IMR-90 (cell line): ENCODE measurements around the gene KRTCAP2. TPM values are rescaled to one million over a fixed set of nuclear protein-coding genes. Genes with fewer than 3 reads are reported as not detected.
A peak's percentile ranks its signal among the peaks of the same experiment; 100 is the strongest.

Source experiments
- ATAC-seq: fragments of 200-7000 bp; cut with Tn5 transposase; 2 replicates; pipeline ENCODE4 v1.9.1; 2020; ENCODE audit warnings: low read depth, mild to moderate bottlenecking, moderate library complexity
- BruUV-seq: library from RNA; stranded (reverse); fragments of 400-500 nt; replicated peaks from 2 replicates; lab custom pipeline; 2021; lab: Mats Ljungman, UMichigan
- CTCF ChIA-PET: fragments of 300-600 bp; formaldehyde crosslinking; extraction: SDS; loops from one replicate; lab custom pipeline; 2021; ENCODE audit warnings: antibody characterized with exemption; lab: Yijun Ruan, JAX
- POLR2A ChIA-PET: fragments of 300-600 bp; sonication (Branson Sonifier 250); formaldehyde crosslinking; loops from one replicate; lab custom pipeline; 2022; ENCODE audit warnings: antibody characterized with exemption; ENCODE audit not compliant: unreplicated experiment; lab: Charles Lee
- DNase-seq: peaks from one replicate; pipeline ENCODE4 v3.0.0; 2013
- H2AFZ ChIP-seq: replicated peaks from 2 replicates; pipeline ENCODE3; 2013; ENCODE audit warnings: low read length, mild to moderate bottlenecking; ENCODE audit not compliant: poor library complexity
- H2AK5ac ChIP-seq: 2 replicates; pipeline ENCODE4 v1.6.1; 2013; ENCODE audit warnings: low read depth, low read length, inconsistent platforms
- H2AK9ac ChIP-seq: replicated peaks from 2 replicates; pipeline ENCODE3; 2013; ENCODE audit warnings: mild to moderate bottlenecking, low read depth, low read length, moderate library complexity; ENCODE audit not compliant: poor library complexity
- H2BK120ac ChIP-seq: 2 replicates; pipeline ENCODE4 v1.6.1; 2013; ENCODE audit warnings: low read depth, low read length, inconsistent platforms
- H2BK15ac ChIP-seq: 3 replicates; pipeline ENCODE4 v1.6.1; 2013; ENCODE audit warnings: low read depth, low read length, inconsistent platforms
- H2BK20ac ChIP-seq: 2 replicates; pipeline ENCODE4 v1.6.1; 2013; ENCODE audit warnings: low read depth, mild to moderate bottlenecking, inconsistent platforms, low read length, moderate library complexity
- H2BK5ac ChIP-seq: 2 replicates; pipeline ENCODE4 v1.6.1; 2013; ENCODE audit warnings: mild to moderate bottlenecking, low read depth, low read length, inconsistent platforms; ENCODE audit not compliant: poor library complexity, severe bottlenecking
- H3K14ac ChIP-seq: replicated peaks from 2 replicates; pipeline ENCODE4 v1.6.1; 2013; ENCODE audit warnings: low read depth, low read length, inconsistent platforms
- H3K18ac ChIP-seq: 2 replicates; pipeline ENCODE4 v1.6.1; 2013; ENCODE audit warnings: low read depth, low read length, control low read depth
- H3K23ac ChIP-seq: 2 replicates; pipeline ENCODE4 v1.6.1; 2013; ENCODE audit warnings: low read depth, low read length, inconsistent platforms
- H3K27ac ChIP-seq: 2 replicates; pipeline ENCODE4 v1.5.1; 2013; ENCODE audit warnings: mild to moderate bottlenecking, control low read depth, low read length; ENCODE audit not compliant: insufficient read depth
- H3K27me3 ChIP-seq: 2 replicates; pipeline ENCODE4 v1.6.1; 2013; ENCODE audit warnings: low read length; ENCODE audit not compliant: control insufficient read depth, insufficient read depth
- H3K36me3 ChIP-seq: 2 replicates; pipeline ENCODE4 v1.6.1; 2013; ENCODE audit warnings: low read length, mixed read lengths; ENCODE audit not compliant: control insufficient read depth, insufficient read depth
- H3K4ac ChIP-seq: 2 replicates; pipeline ENCODE4 v1.6.1; 2013; ENCODE audit warnings: low read depth, low read length, inconsistent platforms
- H3K4me1 ChIP-seq: 2 replicates; pipeline ENCODE4 v1.6.1; 2013; ENCODE audit warnings: low read length, mixed read lengths; ENCODE audit not compliant: control insufficient read depth, insufficient read depth
- H3K4me2 ChIP-seq: 2 replicates; pipeline ENCODE4 v1.6.1; 2013; ENCODE audit warnings: low read depth, mild to moderate bottlenecking, control low read depth, low read length, moderate library complexity
- H3K4me3 ChIP-seq: 2 replicates; pipeline ENCODE4 v1.5.1; 2013; ENCODE audit warnings: low read depth, mild to moderate bottlenecking, control low read depth, low read length, moderate library complexity; ENCODE audit not compliant: insufficient read depth
- H3K56ac ChIP-seq: 2 replicates; pipeline ENCODE4 v1.6.1; 2013; ENCODE audit warnings: low read length, inconsistent platforms; ENCODE audit not compliant: insufficient read depth; ENCODE audit errors: extremely low read depth
- H3K79me1 ChIP-seq, 2 experiments: 2 replicates each; pipeline ENCODE4 v1.6.1; 2013; ENCODE audit warnings: low read length in 2 of 2, inconsistent platforms in 1 of 2, low read depth in 1 of 2
- H3K9ac ChIP-seq: 2 replicates; pipeline ENCODE4 v1.6.1; 2013; ENCODE audit warnings: low read depth, low read length, control low read depth
- H3K9me1 ChIP-seq: 2 replicates; pipeline ENCODE4 v1.6.1; 2013; ENCODE audit warnings: low read length, inconsistent platforms; ENCODE audit not compliant: insufficient read depth
- H3K9me3 ChIP-seq: 2 replicates; pipeline ENCODE4 v1.6.1; 2013; ENCODE audit warnings: low read length; ENCODE audit not compliant: control insufficient read depth, insufficient read depth
- H4K20me1 ChIP-seq: 2 replicates; pipeline ENCODE4 v1.6.1; 2013; ENCODE audit warnings: low read length, inconsistent platforms; ENCODE audit not compliant: insufficient read depth
- H4K5ac ChIP-seq: 2 replicates; pipeline ENCODE4 v1.6.1; 2013; ENCODE audit warnings: mild to moderate bottlenecking, low read depth, low read length, control low read depth
- H4K8ac ChIP-seq, 2 experiments: 2 replicates each; pipeline ENCODE4 v1.6.1; 2013; ENCODE audit warnings: low read depth in 2 of 2, low read length in 2 of 2, control low read depth in 1 of 2, inconsistent platforms in 1 of 2
- H4K91ac ChIP-seq: 2 replicates; pipeline ENCODE4 v1.6.1; 2013; ENCODE audit warnings: low read depth, low read length, inconsistent platforms; ENCODE audit not compliant: insufficient read depth
- BHLHE40 ChIP-seq: fragments of 150-350 bp; IDR thresholded peaks from 2 replicates; pipeline ENCODE4 v1.6.1; 2016; ENCODE audit warnings: mild to moderate bottlenecking, low read depth, low read length
- CEBPB ChIP-seq: IDR thresholded peaks from 2 replicates; pipeline ENCODE4 v1.6.1; 2012; ENCODE audit warnings: low read depth, low read length, improper control_type of control experiment
- CTCF ChIP-seq: conservative IDR thresholded peaks from 2 replicates; pipeline ENCODE4 v1.5.1; 2012; ENCODE audit warnings: mild to moderate bottlenecking, low read depth, low read length, improper control_type of control experiment
- FOS ChIP-seq: fragments of 150-350 bp; IDR thresholded peaks from 2 replicates; pipeline ENCODE4 v1.6.1; 2016; ENCODE audit warnings: low read depth, low read length
- MAFK ChIP-seq: IDR thresholded peaks from 2 replicates; pipeline ENCODE4 v1.6.1; 2012; ENCODE audit warnings: low read depth, low read length, improper control_type of control experiment
- MXI1 ChIP-seq: IDR thresholded peaks from 2 replicates; pipeline ENCODE4 v1.6.1; 2012; ENCODE audit warnings: low read depth, mild to moderate bottlenecking, low read length, moderate library complexity, borderline replicate concordance
- POLR2A ChIP-seq: IDR thresholded peaks from 2 replicates; pipeline ENCODE4 v1.6.1; 2012; ENCODE audit warnings: mild to moderate bottlenecking, low read depth, low read length
- RCOR1 ChIP-seq: IDR thresholded peaks from 2 replicates; pipeline ENCODE4 v1.6.1; 2012; ENCODE audit warnings: mild to moderate bottlenecking, low read length, improper control_type of control experiment; ENCODE audit not compliant: insufficient replicate concordance
- RFX5 ChIP-seq: IDR thresholded peaks from 2 replicates; pipeline ENCODE4 v1.8.0; 2012; ENCODE audit warnings: low read depth, mild to moderate bottlenecking, low read length, moderate library complexity
- SMC3 ChIP-seq: fragments of 150-350 bp; IDR thresholded peaks from 2 replicates; pipeline ENCODE4 v1.6.1; 2016; ENCODE audit warnings: low read depth, mild to moderate bottlenecking, antibody characterized with exemption, low read length, moderate library complexity
- USF2 ChIP-seq: fragments of 150-350 bp; IDR thresholded peaks from 2 replicates; pipeline ENCODE4 v1.6.1; 2017; ENCODE audit warnings: mild to moderate bottlenecking, antibody characterized with exemption, low read length, low read depth
- WGBS, 2 experiments: methylation state at CpG; one replicate each; pipeline versions ENCODE4 v1.1.5 to v1.1.7; 2013; ENCODE audit warnings: missing lambda C conversion rate in 2 of 2; ENCODE audit not compliant: insufficient read length in 1 of 2; ENCODE audit errors: extremely low coverage in 2 of 2; 5-methylcytosine and 5-hydroxymethylcytosine counted together
- dilution Hi-C: fragments of 300-500 bp; cut with HindIII; formaldehyde crosslinking; loops from one replicate; pipeline ENCODE4 v1.14.3; 2018; ENCODE audit warnings: low sequenced_read_pairs; ENCODE audit not compliant: unreplicated experiment
- in situ Hi-C: fragments of 300-500 bp; cut with MboI; formaldehyde crosslinking; loops from 3 replicates; pipeline ENCODE4 v1.14.3; 2019; ENCODE audit warnings: low sequenced_read_pairs, inconsistent platforms, mixed read lengths
- intact Hi-C: fragments of 100-400 bp; cut with micrococcal nuclease; formaldehyde crosslinking; loops from 2 replicates; pipeline ENCODE4 v1.10.0; 2022
- polyA plus RNA-seq, 3 experiments: library from polyadenylated mRNA; depleted of rRNA; stranded (reverse); fragments of >200 nt; gene quantifications; 2 replicates each; pipeline ENCODE4 v1.2.3, GENCODE V29; 2012; ENCODE audit warnings: low replicate concordance in 1 of 3
- total RNA-seq: library from RNA; depleted of rRNA; stranded (reverse); fragments of >200 nt; gene quantifications from 2 replicates; pipeline ENCODE4 v1.2.3, GENCODE V29; 2012

KRTCAP2 gene
- total and polyA plus RNA-seq, 2 of the 4 experiments (the other 2 are of a cell fraction): 76.7 to 232 TPM

GRCh38 chr1:155183775-155184221, 10.7 kb upstream of the KRTCAP2 start:
- Histone ChIP-seq H3K4me2 (no peak overlapping the region), H2BK5ac (no peak overlapping the region), H2AK9ac (no peak overlapping the region), H3K4ac (no peak overlapping the region), H3K9ac (no peak overlapping the region), H4K5ac (no peak overlapping the region), H3K4me1 (no peaks in the 10 kb centered on the region), H3K27me3 (no peaks in the 10 kb centered on the region), H3K79me1 (no peaks in the 10 kb centered on the region), H2BK15ac (no peak overlapping the region), H3K56ac (no peak overlapping the region), H2AFZ (no peak overlapping the region), H3K14ac (no peak overlapping the region), H2BK20ac (no peak overlapping the region), H3K18ac (no peak overlapping the region), H3K9me3 (no peaks in the 10 kb centered on the region), H3K23ac (no peak overlapping the region), H3K4me3 (no peak overlapping the region), H4K8ac (no peak overlapping the region), H4K20me1 (no peaks in the 10 kb centered on the region), H3K9me1 (no peaks in the 10 kb centered on the region), H3K27ac (no peak overlapping the region), H2AK5ac (no peak overlapping the region), H2BK120ac (no peak overlapping the region), H3K36me3 (peaks cover 26% of the 10 kb centered on the region), H4K91ac (no peak overlapping the region)
- CTCF ChIA-PET: no interaction called here
- in situ Hi-C loops (no loop called here), intact Hi-C loops (no loop called here), dilution Hi-C loops (no loop called here)
- 82% methylated on average over 11 of the region's 20 CpGs; no CpG with 5 or more reads in 1 of the 2 experiments for WGBS, 2 experiments
- POLR2A ChIA-PET: no interaction called here
- TF ChIP-seq MXI1: no peak
- TF ChIP-seq CEBPB: no peak
- no peak for TF ChIP-seq USF2
- TF ChIP-seq RFX5: no peak
- TF ChIP-seq CTCF: no peak
- no peak for TF ChIP-seq SMC3
- TF ChIP-seq RCOR1: no peak
- no peak for TF ChIP-seq BHLHE40
- TF ChIP-seq FOS: no peak
- no peak for TF ChIP-seq POLR2A
- no peak for TF ChIP-seq MAFK
- DNase-seq (no peak), ATAC-seq (no peak)
- TSS peak; percentile 21 for BruUV-seq
